HEK293 (cell line): ENCODE measurements around the gene SLC1A1.
A peak's percentile ranks its signal among the peaks of the same experiment; 100 is the strongest.

ENCODE experiments used
- IKZF3 ChIP-seq: fragments of 450-650 bp; IDR thresholded peaks from 2 replicates; pipeline ENCODE4 v1.5.0; 2018; ENCODE audit warnings: missing biosample characterization, mild to moderate bottlenecking, missing genetic modification characterization, moderate library complexity
- KLF16 ChIP-seq: fragments of 450-650 bp; formaldehyde crosslinking; IDR thresholded peaks from 2 replicates; pipeline ENCODE4 v1.5.1; 2017; ENCODE audit warnings: missing biosample characterization, missing genetic modification characterization
- KLF7 ChIP-seq: fragments of 450-650 bp; formaldehyde crosslinking; IDR thresholded peaks from 2 replicates; pipeline ENCODE4 v1.5.1; 2016; ENCODE audit warnings: missing biosample characterization, missing genetic modification characterization, borderline replicate concordance
- KLF9 ChIP-seq: fragments of 450-650 bp; formaldehyde crosslinking; IDR thresholded peaks from 2 replicates; pipeline ENCODE4 v1.5.1; 2016; ENCODE audit warnings: missing biosample characterization, missing genetic modification characterization, low read depth
- RBAK ChIP-seq: fragments of 450-650 bp; formaldehyde crosslinking; IDR thresholded peaks from 2 replicates; pipeline ENCODE4 v1.5.1; 2016; ENCODE audit warnings: missing biosample characterization, missing genetic modification characterization
- SALL2 ChIP-seq: fragments of 450-650 bp; formaldehyde crosslinking; IDR thresholded peaks from 2 replicates; pipeline ENCODE4 v1.5.0; 2017; ENCODE audit warnings: missing biosample characterization, mild to moderate bottlenecking, missing genetic modification characterization, borderline replicate concordance
- YY2 ChIP-seq: fragments of 450-650 bp; formaldehyde crosslinking; IDR thresholded peaks from 2 replicates; pipeline ENCODE4 v1.5.1; 2016; ENCODE audit warnings: missing biosample characterization, missing genetic modification characterization
- ZEB2 ChIP-seq: fragments of 450-650 bp; formaldehyde crosslinking; IDR thresholded peaks from 2 replicates; pipeline ENCODE4 v1.5.1; 2016; ENCODE audit warnings: missing biosample characterization, missing genetic modification characterization
- ZNF121 ChIP-seq: fragments of 450-650 bp; formaldehyde crosslinking; IDR thresholded peaks from 2 replicates; pipeline ENCODE4 v1.5.1; 2016; ENCODE audit warnings: missing biosample characterization, missing genetic modification characterization
- ZNF138 ChIP-seq: fragments of 450-650 bp; formaldehyde crosslinking; IDR thresholded peaks from 2 replicates; pipeline ENCODE4 v1.5.1; 2016; ENCODE audit warnings: missing biosample characterization, missing genetic modification characterization, borderline replicate concordance
- ZNF175 ChIP-seq: fragments of 450-650 bp; formaldehyde crosslinking; IDR thresholded peaks from 2 replicates; pipeline ENCODE4 v1.5.1; 2016; ENCODE audit warnings: missing biosample characterization, missing genetic modification characterization
- ZNF19 ChIP-seq: fragments of 450-650 bp; formaldehyde crosslinking; IDR thresholded peaks from 2 replicates; pipeline ENCODE4; 2016; ENCODE audit warnings: missing biosample characterization, missing genetic modification characterization, low read depth
- ZNF221 ChIP-seq: fragments of 450-650 bp; formaldehyde crosslinking; IDR thresholded peaks from 2 replicates; pipeline ENCODE4 v1.5.1; 2017; ENCODE audit warnings: missing biosample characterization, missing genetic modification characterization, borderline replicate concordance
- ZNF24 ChIP-seq: fragments of 450-650 bp; formaldehyde crosslinking; IDR thresholded peaks from 2 replicates; pipeline ENCODE4 v1.5.1; 2016; ENCODE audit warnings: missing biosample characterization, missing genetic modification characterization
- ZNF324 ChIP-seq: fragments of 450-650 bp; formaldehyde crosslinking; IDR thresholded peaks from 2 replicates; pipeline ENCODE4 v1.5.1; 2016; ENCODE audit warnings: missing biosample characterization, missing genetic modification characterization
- ZNF335 ChIP-seq: fragments of 450-650 bp; formaldehyde crosslinking; conservative IDR thresholded peaks from 2 replicates; pipeline ENCODE4 v1.5.1; 2016; ENCODE audit warnings: missing biosample characterization, missing genetic modification characterization
- ZNF394 ChIP-seq: fragments of 450-650 bp; formaldehyde crosslinking; IDR thresholded peaks from 2 replicates; pipeline ENCODE4 v1.5.1; 2016; ENCODE audit warnings: missing biosample characterization, missing genetic modification characterization, mild to moderate bottlenecking, moderate library complexity, borderline replicate concordance
- ZNF433 ChIP-seq: fragments of 450-650 bp; formaldehyde crosslinking; IDR thresholded peaks from 2 replicates; pipeline ENCODE4 v1.5.1; 2016; ENCODE audit warnings: missing biosample characterization, missing genetic modification characterization, low read depth
- ZNF548 ChIP-seq: fragments of 450-650 bp; formaldehyde crosslinking; IDR thresholded peaks from 2 replicates; pipeline ENCODE4 v1.5.1; 2016; ENCODE audit warnings: missing biosample characterization, missing genetic modification characterization
- ZNF600 ChIP-seq: fragments of 450-650 bp; formaldehyde crosslinking; IDR thresholded peaks from 2 replicates; pipeline ENCODE4 v1.5.1; 2016; ENCODE audit warnings: missing biosample characterization, missing genetic modification characterization
- ZNF623 ChIP-seq: fragments of 450-650 bp; formaldehyde crosslinking; IDR thresholded peaks from 2 replicates; pipeline ENCODE4 v1.5.1; 2016; ENCODE audit warnings: missing biosample characterization, missing genetic modification characterization
- ZNF629 ChIP-seq: fragments of 450-650 bp; formaldehyde crosslinking; IDR thresholded peaks from 2 replicates; pipeline ENCODE4 v1.5.1; 2017; ENCODE audit warnings: missing biosample characterization, missing genetic modification characterization
- ZNF785 ChIP-seq: fragments of 450-650 bp; formaldehyde crosslinking; IDR thresholded peaks from 2 replicates; pipeline ENCODE4 v1.5.1; 2016; ENCODE audit warnings: missing biosample characterization, missing genetic modification characterization
- TF ChIP-seq, protein P1 (sequence below): fragments of 450-650 bp; formaldehyde crosslinking; IDR thresholded peaks from 2 replicates; pipeline ENCODE4 v1.5.1; 2017; ENCODE audit warnings: missing biosample characterization, missing genetic modification characterization
- TF ChIP-seq, protein P2 (sequence below): fragments of 450-650 bp; formaldehyde crosslinking; IDR thresholded peaks from 2 replicates; pipeline ENCODE4 v1.5.1; 2016; ENCODE audit warnings: missing biosample characterization, missing genetic modification characterization
- TF ChIP-seq, protein P3 (sequence below): fragments of 450-650 bp; formaldehyde crosslinking; IDR thresholded peaks from 2 replicates; pipeline ENCODE4 v1.5.1; 2016; ENCODE audit warnings: missing biosample characterization, missing genetic modification characterization
- TF ChIP-seq, protein P4 (sequence below): fragments of 450-650 bp; formaldehyde crosslinking; IDR thresholded peaks from 2 replicates; pipeline ENCODE4 v1.5.1; 2016; ENCODE audit warnings: missing biosample characterization, missing genetic modification characterization, borderline replicate concordance
- TF ChIP-seq, protein P5 (sequence below): fragments of 450-650 bp; formaldehyde crosslinking; IDR thresholded peaks from 2 replicates; pipeline ENCODE4 v1.5.1; 2017; ENCODE audit warnings: missing biosample characterization, mild to moderate bottlenecking, missing genetic modification characterization, moderate library complexity
- TF ChIP-seq, protein P6 (sequence below): fragments of 450-650 bp; formaldehyde crosslinking; IDR thresholded peaks from 2 replicates; pipeline ENCODE4 v1.5.1; 2016; ENCODE audit warnings: missing biosample characterization, missing genetic modification characterization

SLC1A1 gene

DNA sequence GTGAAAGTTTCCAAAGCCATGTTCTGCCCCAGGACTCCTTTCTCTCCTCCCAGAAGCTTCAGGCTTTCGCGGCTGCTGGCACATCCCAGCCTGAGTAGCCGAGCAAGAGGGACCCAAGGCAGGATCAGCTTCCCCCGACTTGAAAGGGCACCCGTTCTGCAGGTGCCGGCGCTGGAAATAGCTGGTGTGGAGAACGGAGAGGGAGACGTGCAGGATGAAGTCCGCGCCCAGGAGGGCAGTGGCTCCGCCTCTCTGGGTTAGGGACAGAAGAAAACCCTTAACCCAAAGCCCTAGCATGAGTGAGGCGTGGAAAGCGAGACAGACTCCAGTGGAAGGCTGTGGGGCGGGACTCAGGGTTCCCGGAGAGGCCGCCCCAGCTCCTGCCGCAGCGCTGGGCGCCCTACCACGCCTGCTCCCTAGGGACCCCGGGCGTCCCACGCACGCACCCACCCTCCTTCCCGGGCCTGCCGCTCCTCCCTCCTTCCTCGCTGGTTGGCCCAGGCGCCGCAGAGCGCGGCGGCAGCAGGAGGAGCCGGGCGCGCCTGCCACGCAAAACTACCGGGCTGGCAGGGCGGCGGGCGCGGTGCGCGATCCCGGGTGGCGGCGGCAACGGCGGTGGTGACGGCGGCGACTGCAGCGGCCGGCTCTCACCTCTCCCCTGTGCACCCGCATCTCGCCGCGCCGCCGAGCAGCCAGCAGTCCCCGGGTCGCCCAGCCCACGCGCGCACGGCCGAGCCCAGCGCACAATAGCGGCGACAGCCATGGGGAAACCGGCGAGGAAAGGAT lies at the start of gene SLC1A1 (continued):
- TF ChIP-seq ZNF433 (tag by site-specific recombination) (no peak), ZNF623 (tag by site-specific recombination) (peak; percentile 27; the same call in 1 of the 2 replicates), ZNF19 (no peak), ZNF175 (no peak), ZNF394 (tag by site-specific recombination) (0 out of 2 replicates have a peak, but pooled peaks have one; percentile 20), ZNF548 (no peak), RBAK (tag by site-specific recombination) (no peak), ZNF324 (tag by site-specific recombination) (no peak), KLF16 (0 out of 2 replicates have a peak, but pooled peaks have one; percentile 29), ZEB2 (tag by site-specific recombination) (no peak), ZNF335 (tag by site-specific recombination) (peak; percentile 63), ZNF24 (tag by site-specific recombination) (no peak), KLF7 (tag by site-specific recombination) (peak; percentile 40; the same call in 1 of the 2 replicates), ZNF138 (tag by site-specific recombination) (no peak), YY2 (tag by site-specific recombination) (no peak), ZNF121 (no peak), SALL2 (tag by site-specific recombination) (no peak), ZNF629 (tag by site-specific recombination) (no peak), ZNF785 (tag by site-specific recombination) (no peak), ZNF600 (tag by site-specific recombination) (peak; percentile 85), IKZF3 (tag by site-specific recombination) (0 out of 2 replicates have a peak, but pooled peaks have one; percentile 45), ZNF221 (tag by site-specific recombination) (no peak), KLF9 (tag by site-specific recombination) (peak; percentile 18; the same call in 1 of the 2 replicates)
- TF ChIP-seq, protein P1, sequence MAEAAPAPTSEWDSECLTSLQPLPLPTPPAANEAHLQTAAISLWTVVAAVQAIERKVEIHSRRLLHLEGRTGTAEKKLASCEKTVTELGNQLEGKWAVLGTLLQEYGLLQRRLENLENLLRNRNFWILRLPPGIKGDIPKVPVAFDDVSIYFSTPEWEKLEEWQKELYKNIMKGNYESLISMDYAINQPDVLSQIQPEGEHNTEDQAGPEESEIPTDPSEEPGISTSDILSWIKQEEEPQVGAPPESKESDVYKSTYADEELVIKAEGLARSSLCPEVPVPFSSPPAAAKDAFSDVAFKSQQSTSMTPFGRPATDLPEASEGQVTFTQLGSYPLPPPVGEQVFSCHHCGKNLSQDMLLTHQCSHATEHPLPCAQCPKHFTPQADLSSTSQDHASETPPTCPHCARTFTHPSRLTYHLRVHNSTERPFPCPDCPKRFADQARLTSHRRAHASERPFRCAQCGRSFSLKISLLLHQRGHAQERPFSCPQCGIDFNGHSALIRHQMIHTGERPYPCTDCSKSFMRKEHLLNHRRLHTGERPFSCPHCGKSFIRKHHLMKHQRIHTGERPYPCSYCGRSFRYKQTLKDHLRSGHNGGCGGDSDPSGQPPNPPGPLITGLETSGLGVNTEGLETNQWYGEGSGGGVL (tag by site-specific recombination) = no peak
- TF ChIP-seq, protein P2, sequence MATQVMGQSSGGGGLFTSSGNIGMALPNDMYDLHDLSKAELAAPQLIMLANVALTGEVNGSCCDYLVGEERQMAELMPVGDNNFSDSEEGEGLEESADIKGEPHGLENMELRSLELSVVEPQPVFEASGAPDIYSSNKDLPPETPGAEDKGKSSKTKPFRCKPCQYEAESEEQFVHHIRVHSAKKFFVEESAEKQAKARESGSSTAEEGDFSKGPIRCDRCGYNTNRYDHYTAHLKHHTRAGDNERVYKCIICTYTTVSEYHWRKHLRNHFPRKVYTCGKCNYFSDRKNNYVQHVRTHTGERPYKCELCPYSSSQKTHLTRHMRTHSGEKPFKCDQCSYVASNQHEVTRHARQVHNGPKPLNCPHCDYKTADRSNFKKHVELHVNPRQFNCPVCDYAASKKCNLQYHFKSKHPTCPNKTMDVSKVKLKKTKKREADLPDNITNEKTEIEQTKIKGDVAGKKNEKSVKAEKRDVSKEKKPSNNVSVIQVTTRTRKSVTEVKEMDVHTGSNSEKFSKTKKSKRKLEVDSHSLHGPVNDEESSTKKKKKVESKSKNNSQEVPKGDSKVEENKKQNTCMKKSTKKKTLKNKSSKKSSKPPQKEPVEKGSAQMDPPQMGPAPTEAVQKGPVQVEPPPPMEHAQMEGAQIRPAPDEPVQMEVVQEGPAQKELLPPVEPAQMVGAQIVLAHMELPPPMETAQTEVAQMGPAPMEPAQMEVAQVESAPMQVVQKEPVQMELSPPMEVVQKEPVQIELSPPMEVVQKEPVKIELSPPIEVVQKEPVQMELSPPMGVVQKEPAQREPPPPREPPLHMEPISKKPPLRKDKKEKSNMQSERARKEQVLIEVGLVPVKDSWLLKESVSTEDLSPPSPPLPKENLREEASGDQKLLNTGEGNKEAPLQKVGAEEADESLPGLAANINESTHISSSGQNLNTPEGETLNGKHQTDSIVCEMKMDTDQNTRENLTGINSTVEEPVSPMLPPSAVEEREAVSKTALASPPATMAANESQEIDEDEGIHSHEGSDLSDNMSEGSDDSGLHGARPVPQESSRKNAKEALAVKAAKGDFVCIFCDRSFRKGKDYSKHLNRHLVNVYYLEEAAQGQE (tag by site-specific recombination) = no peak
- TF ChIP-seq, protein P3, sequence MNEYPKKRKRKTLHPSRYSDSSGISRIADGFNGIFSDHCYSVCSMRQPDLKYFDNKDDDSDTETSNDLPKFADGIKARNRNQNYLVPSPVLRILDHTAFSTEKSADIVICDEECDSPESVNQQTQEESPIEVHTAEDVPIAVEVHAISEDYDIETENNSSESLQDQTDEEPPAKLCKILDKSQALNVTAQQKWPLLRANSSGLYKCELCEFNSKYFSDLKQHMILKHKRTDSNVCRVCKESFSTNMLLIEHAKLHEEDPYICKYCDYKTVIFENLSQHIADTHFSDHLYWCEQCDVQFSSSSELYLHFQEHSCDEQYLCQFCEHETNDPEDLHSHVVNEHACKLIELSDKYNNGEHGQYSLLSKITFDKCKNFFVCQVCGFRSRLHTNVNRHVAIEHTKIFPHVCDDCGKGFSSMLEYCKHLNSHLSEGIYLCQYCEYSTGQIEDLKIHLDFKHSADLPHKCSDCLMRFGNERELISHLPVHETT (tag by site-specific recombination) = no peak
- TF ChIP-seq, protein P4, sequence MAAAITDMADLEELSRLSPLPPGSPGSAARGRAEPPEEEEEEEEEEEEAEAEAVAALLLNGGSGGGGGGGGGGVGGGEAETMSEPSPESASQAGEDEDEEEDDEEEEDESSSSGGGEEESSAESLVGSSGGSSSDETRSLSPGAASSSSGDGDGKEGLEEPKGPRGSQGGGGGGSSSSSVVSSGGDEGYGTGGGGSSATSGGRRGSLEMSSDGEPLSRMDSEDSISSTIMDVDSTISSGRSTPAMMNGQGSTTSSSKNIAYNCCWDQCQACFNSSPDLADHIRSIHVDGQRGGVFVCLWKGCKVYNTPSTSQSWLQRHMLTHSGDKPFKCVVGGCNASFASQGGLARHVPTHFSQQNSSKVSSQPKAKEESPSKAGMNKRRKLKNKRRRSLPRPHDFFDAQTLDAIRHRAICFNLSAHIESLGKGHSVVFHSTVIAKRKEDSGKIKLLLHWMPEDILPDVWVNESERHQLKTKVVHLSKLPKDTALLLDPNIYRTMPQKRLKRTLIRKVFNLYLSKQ (tag by site-specific recombination) = no peak
- TF ChIP-seq, protein P5, sequence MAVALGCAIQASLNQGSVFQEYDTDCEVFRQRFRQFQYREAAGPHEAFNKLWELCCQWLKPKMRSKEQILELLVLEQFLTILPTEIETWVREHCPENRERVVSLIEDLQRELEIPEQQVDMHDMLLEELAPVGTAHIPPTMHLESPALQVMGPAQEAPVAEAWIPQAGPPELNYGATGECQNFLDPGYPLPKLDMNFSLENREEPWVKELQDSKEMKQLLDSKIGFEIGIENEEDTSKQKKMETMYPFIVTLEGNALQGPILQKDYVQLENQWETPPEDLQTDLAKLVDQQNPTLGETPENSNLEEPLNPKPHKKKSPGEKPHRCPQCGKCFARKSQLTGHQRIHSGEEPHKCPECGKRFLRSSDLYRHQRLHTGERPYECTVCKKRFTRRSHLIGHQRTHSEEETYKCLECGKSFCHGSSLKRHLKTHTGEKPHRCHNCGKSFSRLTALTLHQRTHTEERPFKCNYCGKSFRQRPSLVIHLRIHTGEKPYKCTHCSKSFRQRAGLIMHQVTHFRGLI (tag by site-specific recombination) = peak; percentile 49; the same call in 1 of the 2 replicates
- TF ChIP-seq, protein P6, sequence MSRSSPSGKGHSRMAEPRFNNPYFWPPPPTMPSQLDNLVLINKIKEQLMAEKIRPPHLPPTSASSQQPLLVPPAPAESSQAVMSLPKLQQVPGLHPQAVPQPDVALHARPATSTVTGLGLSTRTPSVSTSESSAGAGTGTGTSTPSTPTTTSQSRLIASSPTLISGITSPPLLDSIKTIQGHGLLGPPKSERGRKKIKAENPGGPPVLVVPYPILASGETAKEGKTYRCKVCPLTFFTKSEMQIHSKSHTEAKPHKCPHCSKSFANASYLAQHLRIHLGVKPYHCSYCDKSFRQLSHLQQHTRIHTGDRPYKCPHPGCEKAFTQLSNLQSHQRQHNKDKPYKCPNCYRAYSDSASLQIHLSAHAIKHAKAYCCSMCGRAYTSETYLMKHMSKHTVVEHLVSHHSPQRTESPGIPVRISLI (tag by site-specific recombination) = no peak
